ENCODE results near the gene CYTIP. TPM values are rescaled to one million over a fixed set of nuclear protein-coding genes. Genes with fewer than 3 reads are reported as not detected.

The CYTIP gene
- total RNA-seq, 1 donor from 2014 or later: 34.7 TPM

- Histone ChIP-seq H3K27ac (no peak overlapping the region), H3K36me3 (no peaks in the 10 kb centered on the region), H3K4me3 (no peak overlapping the region), H3K9me3 (no peaks in the 10 kb centered on the region), H3K4me1 (no peaks in the 10 kb centered on the region), H3K27me3 (no peaks in the 10 kb centered on the region)
- ATAC-seq (no peak), DNase-seq (no peak)
- no peak for TF ChIP-seq CTCF (IDR thresholded peaks at IDR 0.05)
- intact Hi-C loops (cut with DNase I): no loop called here
These were observed 21.9 kb downstream of the CYTIP start for GRCh38 chr2:157421964-157422363.

GRCh38 chr2:157421331-157421944 is 22.5 kb downstream of the CYTIP start:
- Histone ChIP-seq H3K9me3 (no peaks in the 10 kb centered on the region), H3K27ac (peak overlapping the region; percentile 77), H3K36me3 (no peaks in the 10 kb centered on the region), H3K4me1 (no peaks in the 10 kb centered on the region), H3K27me3 (no peaks in the 10 kb centered on the region), H3K4me3 (no peak overlapping the region)
- no peak for TF ChIP-seq CTCF (IDR thresholded peaks at IDR 0.05)
- no peak for DNase-seq
- peak; percentile 55 for ATAC-seq
- intact Hi-C loops (cut with DNase I): no loop called here

GRCh38 chr2:157420771-157421323 is 23.0 kb downstream of the CYTIP start:
- intact Hi-C loops (cut with DNase I): no loop called here
- no peak for TF ChIP-seq CTCF (IDR thresholded peaks at IDR 0.05)
- Histone ChIP-seq H3K9me3 (no peaks in the 10 kb centered on the region), H3K27ac (peak overlapping the region; percentile 77), H3K4me3 (no peak overlapping the region), H3K36me3 (no peaks in the 10 kb centered on the region), H3K27me3 (no peaks in the 10 kb centered on the region), H3K4me1 (no peaks in the 10 kb centered on the region)
- ATAC-seq (peak; percentile 82), DNase-seq (no peak)

GRCh38 chr2:157419031-157419575 is 24.8 kb downstream of the CYTIP start:
- peaks cover 5% of the 10 kb centered on the region for H3K4me1 ChIP-seq
- H3K9me3 ChIP-seq: no peaks in the 10 kb centered on the region
- DNase-seq: no peak
- no peak overlapping the region for H3K4me3 ChIP-seq
- no peaks in the 10 kb centered on the region for H3K27me3 ChIP-seq
- peak overlapping the region; percentile 77 for H3K27ac ChIP-seq
- intact Hi-C loops (cut with DNase I): no loop called here
- no peak for TF ChIP-seq CTCF (IDR thresholded peaks at IDR 0.05)
- no peak for ATAC-seq
- no peaks in the 10 kb centered on the region for H3K36me3 ChIP-seq

- intact Hi-C loops (cut with DNase I): no loop called here
- TF ChIP-seq CTCF (IDR thresholded peaks at IDR 0.05): no peak
- H3K9me3 ChIP-seq: no peaks in the 10 kb centered on the region
- H3K4me3 ChIP-seq: no peak overlapping the region
- H3K36me3 ChIP-seq: no peaks in the 10 kb centered on the region
- peak overlapping the region; percentile 58 for H3K27ac ChIP-seq
- DNase-seq: no peak
- peak; percentile 39 for ATAC-seq
- peaks cover 5% of the 10 kb centered on the region for H3K4me1 ChIP-seq
- no peaks in the 10 kb centered on the region for H3K27me3 ChIP-seq
These were observed 25.6 kb downstream of the CYTIP start for GRCh38 chr2:157418239-157418641.

Data from upper lobe of right lung (tissue), 1 donor.